ENCODE results near the gene LSP1. TPM values are rescaled to one million over a fixed set of nuclear protein-coding genes. Genes with fewer than 3 reads are reported as not detected.

LSP1 gene
- total and polyA plus RNA-seq, 2 donors (not counting 1 experiment from before 2014, with no cell fraction given) = 0.19 to 1.8 TPM

DNA sequence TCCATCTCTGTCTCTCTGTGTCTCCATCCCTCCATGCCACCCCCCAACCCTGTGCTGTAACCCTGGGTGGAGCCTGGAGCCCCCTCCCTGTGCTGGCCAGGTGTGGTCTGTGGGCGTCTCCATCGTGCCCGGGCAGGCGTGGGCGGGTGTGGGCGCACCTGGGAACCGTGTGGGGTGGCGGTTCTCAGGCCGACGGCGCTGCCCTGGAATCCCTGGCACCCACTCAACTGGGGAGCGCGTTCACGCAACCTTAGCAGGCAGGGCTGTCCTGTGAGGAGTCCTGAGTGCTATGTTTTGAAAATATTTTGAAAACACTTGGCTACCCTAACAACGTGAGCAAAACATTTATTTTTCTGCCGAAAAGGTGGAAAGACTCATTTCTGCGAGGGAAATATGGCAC is 71.3 kb downstream of the LSP1 start:
- H3K4me2 ChIP-seq (ENCODE audit: extremely low read depth, insufficient read depth, low read length) = no peak overlapping the region
- TF ChIP-seq, protein P1, sequence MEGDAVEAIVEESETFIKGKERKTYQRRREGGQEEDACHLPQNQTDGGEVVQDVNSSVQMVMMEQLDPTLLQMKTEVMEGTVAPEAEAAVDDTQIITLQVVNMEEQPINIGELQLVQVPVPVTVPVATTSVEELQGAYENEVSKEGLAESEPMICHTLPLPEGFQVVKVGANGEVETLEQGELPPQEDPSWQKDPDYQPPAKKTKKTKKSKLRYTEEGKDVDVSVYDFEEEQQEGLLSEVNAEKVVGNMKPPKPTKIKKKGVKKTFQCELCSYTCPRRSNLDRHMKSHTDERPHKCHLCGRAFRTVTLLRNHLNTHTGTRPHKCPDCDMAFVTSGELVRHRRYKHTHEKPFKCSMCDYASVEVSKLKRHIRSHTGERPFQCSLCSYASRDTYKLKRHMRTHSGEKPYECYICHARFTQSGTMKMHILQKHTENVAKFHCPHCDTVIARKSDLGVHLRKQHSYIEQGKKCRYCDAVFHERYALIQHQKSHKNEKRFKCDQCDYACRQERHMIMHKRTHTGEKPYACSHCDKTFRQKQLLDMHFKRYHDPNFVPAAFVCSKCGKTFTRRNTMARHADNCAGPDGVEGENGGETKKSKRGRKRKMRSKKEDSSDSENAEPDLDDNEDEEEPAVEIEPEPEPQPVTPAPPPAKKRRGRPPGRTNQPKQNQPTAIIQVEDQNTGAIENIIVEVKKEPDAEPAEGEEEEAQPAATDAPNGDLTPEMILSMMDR (conservative IDR thresholded peaks at IDR 0.05 in 1 of 2, IDR thresholded peaks at IDR 0.05 in 1 of 2; ENCODE audit: low read depth in 1 of 2, low read length in 2 of 2) = no peak
- no peak for TF ChIP-seq EZH2 (IDR thresholded peaks at IDR 0.05; ENCODE audit: low read length, missing control alignments)
- H3K27me3 ChIP-seq (ENCODE audit: control insufficient read depth, insufficient read depth, low read length) = no peaks in the 10 kb centered on the region
- H3K27ac ChIP-seq (ENCODE audit: insufficient read depth, low read length) = no peak overlapping the region
- no peaks in the 10 kb centered on the region for H3K4me1 ChIP-seq (ENCODE audit: control insufficient read depth, extremely low read depth, insufficient read depth, low read length)
- H3K79me2 ChIP-seq (ENCODE audit: control insufficient read depth, insufficient read depth, low read length) = no peaks in the 10 kb centered on the region
- no peak overlapping the region for H2AFZ ChIP-seq (ENCODE audit: low read length)
- no peaks in the 10 kb centered on the region for H3K36me3 ChIP-seq (ENCODE audit: control insufficient read depth, insufficient read depth, low read length)
- no peaks in the 10 kb centered on the region for H4K20me1 ChIP-seq (ENCODE audit: control insufficient read depth, extremely low read depth, insufficient read depth, low read length)
- no peak overlapping the region for H3K9ac ChIP-seq (ENCODE audit: insufficient read depth, low read length)
- H3K9me3 ChIP-seq (ENCODE audit: control insufficient read depth, insufficient read depth, low read depth, low read length) = no peaks in the 10 kb centered on the region
- DNase-seq (ENCODE audit: low read depth in 2 of 2) = no peak
- no peak overlapping the region for H3K4me3 ChIP-seq (replicated peaks in 1 of 4; ENCODE audit: control extremely low read depth in 1 of 4, insufficient read depth in 1 of 4, low read depth in 3 of 4, low read length in 4 of 4)

DNA sequence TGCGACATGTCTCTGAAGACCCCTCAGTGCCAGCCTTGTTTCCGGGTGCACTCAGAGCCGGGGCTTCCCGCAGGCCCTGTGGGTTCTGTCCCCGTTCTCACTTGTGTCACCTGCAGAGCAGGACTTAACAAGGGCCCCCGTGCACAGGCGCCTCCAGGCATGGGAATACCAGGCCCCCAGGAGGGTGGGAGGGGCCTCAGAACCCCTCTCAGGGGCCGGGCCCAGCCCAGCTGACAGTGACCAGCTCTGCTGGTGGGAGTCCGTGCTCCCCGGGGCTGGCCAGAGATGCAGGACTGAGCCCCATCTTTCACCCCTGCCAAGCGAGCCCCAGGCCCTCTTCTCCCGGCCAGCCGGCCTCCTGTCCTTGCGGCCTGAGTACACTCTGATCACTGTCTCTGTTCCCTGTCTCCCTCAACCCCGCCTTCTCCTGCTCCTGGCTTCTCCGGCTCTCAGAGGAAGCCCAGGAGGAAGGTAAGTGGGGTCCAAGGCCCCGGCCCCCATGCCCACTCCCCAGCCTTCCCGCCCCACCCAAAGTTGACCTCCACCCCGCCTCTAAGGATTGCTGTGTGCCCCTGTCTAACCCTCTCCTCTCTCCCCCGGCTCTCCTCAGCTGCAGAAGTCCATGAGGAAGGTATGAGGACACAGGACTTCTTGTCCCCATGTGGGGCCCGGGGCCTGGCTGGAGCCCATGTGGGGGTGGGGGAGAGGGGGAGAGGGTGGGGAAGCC is 71.9 kb downstream of the LSP1 start:
- no peak for DNase-seq (ENCODE audit: low read depth in 2 of 2)
- no peak overlapping the region for H3K4me2 ChIP-seq (ENCODE audit: extremely low read depth, insufficient read depth, low read length)
- TF ChIP-seq, protein P1 (conservative IDR thresholded peaks at IDR 0.05 in 1 of 2, IDR thresholded peaks at IDR 0.05 in 1 of 2; ENCODE audit: low read depth in 1 of 2, low read length in 2 of 2) = no peak
- TF ChIP-seq EZH2 (IDR thresholded peaks at IDR 0.05; ENCODE audit: low read length, missing control alignments) = no peak
- no peaks in the 10 kb centered on the region for H3K36me3 ChIP-seq (ENCODE audit: control insufficient read depth, insufficient read depth, low read length)
- H3K4me1 ChIP-seq (ENCODE audit: control insufficient read depth, extremely low read depth, insufficient read depth, low read length) = no peaks in the 10 kb centered on the region
- no peaks in the 10 kb centered on the region for H3K9me3 ChIP-seq (ENCODE audit: control insufficient read depth, insufficient read depth, low read depth, low read length)
- no peaks in the 10 kb centered on the region for H3K79me2 ChIP-seq (ENCODE audit: control insufficient read depth, insufficient read depth, low read length)
- H2AFZ ChIP-seq (ENCODE audit: low read length) = no peak overlapping the region
- H3K9ac ChIP-seq (ENCODE audit: insufficient read depth, low read length) = no peak overlapping the region
- no peak overlapping the region for H3K27ac ChIP-seq (ENCODE audit: insufficient read depth, low read length)
- no peaks in the 10 kb centered on the region for H4K20me1 ChIP-seq (ENCODE audit: control insufficient read depth, extremely low read depth, insufficient read depth, low read length)
- H3K27me3 ChIP-seq (ENCODE audit: control insufficient read depth, insufficient read depth, low read length) = no peaks in the 10 kb centered on the region
- no peak overlapping the region for H3K4me3 ChIP-seq (replicated peaks in 1 of 4; ENCODE audit: control extremely low read depth in 1 of 4, insufficient read depth in 1 of 4, low read depth in 3 of 4, low read length in 4 of 4)

GRCh38 chr11:1925373-1926155 is 72.7 kb downstream of the LSP1 start:
- TF ChIP-seq, protein P1 (conservative IDR thresholded peaks at IDR 0.05 in 1 of 2, IDR thresholded peaks at IDR 0.05 in 1 of 2; ENCODE audit: low read depth in 1 of 2, low read length in 2 of 2) = no peak
- TF ChIP-seq EZH2 (IDR thresholded peaks at IDR 0.05; ENCODE audit: low read length, missing control alignments) = no peak
- H3K79me2 ChIP-seq (ENCODE audit: control insufficient read depth, insufficient read depth, low read length) = no peaks in the 10 kb centered on the region
- H3K9ac ChIP-seq (ENCODE audit: insufficient read depth, low read length) = no peak overlapping the region
- H2AFZ ChIP-seq (ENCODE audit: low read length) = no peak overlapping the region
- no peak overlapping the region for H3K4me2 ChIP-seq (ENCODE audit: extremely low read depth, insufficient read depth, low read length)
- no peaks in the 10 kb centered on the region for H3K4me1 ChIP-seq (ENCODE audit: control insufficient read depth, extremely low read depth, insufficient read depth, low read length)
- H3K9me3 ChIP-seq (ENCODE audit: control insufficient read depth, insufficient read depth, low read depth, low read length) = no peaks in the 10 kb centered on the region
- no peak for DNase-seq (ENCODE audit: low read depth in 2 of 2)
- no peak overlapping the region for H3K27ac ChIP-seq (ENCODE audit: insufficient read depth, low read length)
- H4K20me1 ChIP-seq (ENCODE audit: control insufficient read depth, extremely low read depth, insufficient read depth, low read length) = no peaks in the 10 kb centered on the region
- H3K36me3 ChIP-seq (ENCODE audit: control insufficient read depth, insufficient read depth, low read length) = no peaks in the 10 kb centered on the region
- H3K27me3 ChIP-seq (ENCODE audit: control insufficient read depth, insufficient read depth, low read length) = no peaks in the 10 kb centered on the region
- no peak overlapping the region for H3K4me3 ChIP-seq (replicated peaks in 1 of 4; ENCODE audit: control extremely low read depth in 1 of 4, insufficient read depth in 1 of 4, low read depth in 3 of 4, low read length in 4 of 4)

All from fibroblast of lung (primary cell).